Cardiac muscle cell (in vitro differentiated cells and primary cell): ENCODE results near the gene YWHAQ. TPM values are rescaled to one million over a fixed set of nuclear protein-coding genes. Genes with fewer than 3 reads are reported as not detected.
A peak's percentile ranks its signal among the peaks of the same experiment; 100 is the strongest.
"Not testable (repeated sequence)": the region's sequence is repeated elsewhere in the genome, so short reads cannot be mapped to it uniquely, and the experiment has no call there.

Source experiments
- DNase-seq, 2 donors: peaks; one replicate each; pipeline versions ENCODE4 v3.0.0 to v3.0.0-alpha.2; 2010 to 2017; ENCODE audit warnings: low read depth in 1 of 2, low spot score in 1 of 2
- H3K27ac ChIP-seq: fragments of 200-600 bp; sonication (generic); 2 replicates; pipeline ENCODE4 v1.5.1; 2016
- H3K27me3 ChIP-seq: fragments of 200-600 bp; sonication (generic); 2 replicates; pipeline ENCODE4 v1.6.0; 2016; ENCODE audit warnings: control low read depth
- H3K36me3 ChIP-seq: fragments of 200-600 bp; sonication (generic); 2 replicates; pipeline ENCODE4 v1.5.1; 2016; ENCODE audit warnings: control low read depth
- H3K4me1 ChIP-seq: fragments of 200-600 bp; sonication (generic); 2 replicates; pipeline ENCODE4 v1.8.1; 2017; ENCODE audit warnings: low read depth, mild to moderate bottlenecking, mixed run types
- H3K4me3 ChIP-seq: fragments of 200-600 bp; sonication (generic); 2 replicates; pipeline ENCODE4 v1.5.1; 2016; ENCODE audit warnings: mild to moderate bottlenecking
- H3K9me3 ChIP-seq: fragments of 200-600 bp; sonication (generic); 2 replicates; pipeline ENCODE4 v1.5.1; 2017; ENCODE audit warnings: low read depth, mild to moderate bottlenecking, control low read depth
- CTCF ChIP-seq: IDR thresholded peaks from 2 replicates; pipeline ENCODE4 v1.5.1; 2012; ENCODE audit warnings: low read depth, mild to moderate bottlenecking, low read length
- polyA plus RNA-seq: library from polyadenylated mRNA; unstranded; fragments of >200 nt; fragmentation: Nextera tagmentation; extraction: Ambion mirVana; gene quantifications from 2 replicates; pipeline ENCODE4 v1.2.1, GENCODE V29; 2016
- total RNA-seq: library from RNA; depleted of rRNA; stranded (reverse); fragments of >200 nt; gene quantifications from 2 replicates; pipeline ENCODE4 v1.2.3, GENCODE V29; 2016

Gene YWHAQ
- total and polyA plus RNA-seq, 2 experiments from 2014 or later, result 240 to 455 TPM

GRCh38 chr2:9590641-9591040 is 40.2 kb downstream of the YWHAQ start:
- Histone ChIP-seq H3K27ac (no peak overlapping the region), H3K4me1 (peaks cover 19% of the 10 kb centered on the region), H3K4me3 (no peak overlapping the region), H3K9me3 (no peaks in the 10 kb centered on the region), H3K36me3 (peaks cover 33% of the 10 kb centered on the region), H3K27me3 (no peaks in the 10 kb centered on the region)
- TF ChIP-seq CTCF, result no peak
- no peak for DNase-seq

GRCh38 chr2:9586465-9586864 is 44.3 kb downstream of the YWHAQ start:
- H3K4me1 ChIP-seq, result peaks cover 6% of the 10 kb centered on the region
- no peak for TF ChIP-seq CTCF
- H3K27me3 ChIP-seq, result no peaks in the 10 kb centered on the region
- no peak for DNase-seq
- H3K36me3 ChIP-seq, result peaks cover 54% of the 10 kb centered on the region
- no peak overlapping the region for H3K4me3 ChIP-seq
- H3K9me3 ChIP-seq, result no peaks in the 10 kb centered on the region
- peak overlapping the region; percentile 3 for H3K27ac ChIP-seq

GRCh38 chr2:9585486-9585885 is 45.3 kb downstream of the YWHAQ start:
- no peak overlapping the region for H3K4me3 ChIP-seq
- no peak overlapping the region for H3K27ac ChIP-seq
- H3K36me3 ChIP-seq, result peaks cover 46% of the 10 kb centered on the region
- no peaks in the 10 kb centered on the region for H3K9me3 ChIP-seq
- peaks cover 6% of the 10 kb centered on the region for H3K4me1 ChIP-seq
- no peak for TF ChIP-seq CTCF
- DNase-seq, result no peak
- no peaks in the 10 kb centered on the region for H3K27me3 ChIP-seq

GRCh38 chr2:9584902-9585301 is 45.9 kb downstream of the YWHAQ start:
- not testable (repeated sequence) for DNase-seq, H3K27ac ChIP-seq, H3K4me1 ChIP-seq, H3K4me3 ChIP-seq, H3K9me3 ChIP-seq, H3K27me3 ChIP-seq
- peaks cover 42% of the 10 kb centered on the region for H3K36me3 ChIP-seq

- Histone ChIP-seq H3K36me3 (peaks cover 31% of the 10 kb centered on the region), H3K27me3 (no peaks in the 10 kb centered on the region), H3K4me3 (no peak overlapping the region), H3K27ac (no peak overlapping the region), H3K9me3 (no peaks in the 10 kb centered on the region), H3K4me1 (no peaks in the 10 kb centered on the region)
- TF ChIP-seq CTCF, result no peak
- no peak for DNase-seq
Observed at GRCh38 chr2:9582624-9583023, 48.2 kb downstream of the YWHAQ start.

- Histone ChIP-seq H3K4me3 (no peak overlapping the region), H3K9me3 (no peaks in the 10 kb centered on the region), H3K27me3 (no peaks in the 10 kb centered on the region), H3K27ac (peak overlapping the region; percentile 0), H3K36me3 (peaks cover 7% of the 10 kb centered on the region), H3K4me1 (peaks cover 19% of the 10 kb centered on the region)
- peak in 1 of 2 donors; percentile 52 for DNase-seq
- TF ChIP-seq CTCF, result no peak
Observed at GRCh38 chr2:9578467-9579235, 52.1 kb downstream of the YWHAQ start.
